T-helper 22 cell (primary cell): ENCODE data around the gene IL17B.

ENCODE experiments used
- DNase-seq: peaks from one replicate; pipeline ENCODE4 v3.0.0-alpha.2; 2020; ENCODE audit warnings: low read depth

IL17B gene

GRCh38 chr5:149376711-149377447 is 2.2 kb downstream of the IL17B start:
- DNase-seq = no peak

GRCh38 chr5:149376104-149376503 is 3.0 kb downstream of the IL17B start:
- no peak for DNase-seq

GRCh38 chr5:149375434-149375833 is 3.7 kb downstream of the IL17B start:
- DNase-seq = no peak

GRCh38 chr5:149374801-149375200 is 4.3 kb downstream of the IL17B start:
- no peak for DNase-seq

- no peak for DNase-seq
Observed at GRCh38 chr5:149374303-149374702, 4.8 kb downstream of the IL17B start.

GRCh38 chr5:149372932-149373331 is 6.2 kb downstream of the IL17B start:
- DNase-seq = no peak

GRCh38 chr5:149372076-149372795 is 6.9 kb downstream of the IL17B start:
- DNase-seq = no peak

GRCh38 chr5:149371296-149371962 is 7.7 kb downstream of the IL17B start:
- DNase-seq = peak; percentile 43

- DNase-seq = no peak
Observed at GRCh38 chr5:149370878-149371277, 8.2 kb downstream of the IL17B start.

- DNase-seq = no peak
Observed at GRCh38 chr5:149367972-149368645, 11.0 kb downstream of the IL17B start.

GRCh38 chr5:149367249-149367971 is 11.7 kb downstream of the IL17B start:
- DNase-seq = no peak

- DNase-seq = no peak
Observed at GRCh38 chr5:149366169-149366729, 12.8 kb downstream of the IL17B start.

GRCh38 chr5:149365418-149365817 is 13.7 kb downstream of the IL17B start:
- no peak for DNase-seq

- no peak for DNase-seq
Observed at GRCh38 chr5:149364719-149365118, 14.4 kb downstream of the IL17B start.

GRCh38 chr5:149363936-149364335 is 15.2 kb downstream of the IL17B start:
- no peak for DNase-seq

GRCh38 chr5:149363358-149363757 is 15.7 kb downstream of the IL17B start:
- no peak for DNase-seq

GRCh38 chr5:149362541-149362940 is 16.6 kb downstream of the IL17B start:
- no peak for DNase-seq

- no peak for DNase-seq
Observed at GRCh38 chr5:149360272-149360671, 18.8 kb downstream of the IL17B start.

- no peak for DNase-seq
Observed at GRCh38 chr5:149358868-149359495, 20.1 kb downstream of the IL17B start.

GRCh38 chr5:149358294-149358651 is 20.8 kb downstream of the IL17B start:
- DNase-seq = peak; percentile 20
